GM20431 (cell line): Measurements from ENCODE around the gene KLHL24.
"Not testable (repeated sequence)": the region's sequence is repeated elsewhere in the genome, so short reads cannot be mapped to it uniquely, and the experiment has no call there.

Experiments used
- in situ Hi-C: fragments of 300-500 bp; cut with MseI, MboI; formaldehyde crosslinking; loops from one replicate; pipeline ENCODE4 v1.15.0; 2020; ENCODE audit warnings: low sequenced_read_pairs; ENCODE audit not compliant: unreplicated experiment

KLHL24 gene

DNA sequence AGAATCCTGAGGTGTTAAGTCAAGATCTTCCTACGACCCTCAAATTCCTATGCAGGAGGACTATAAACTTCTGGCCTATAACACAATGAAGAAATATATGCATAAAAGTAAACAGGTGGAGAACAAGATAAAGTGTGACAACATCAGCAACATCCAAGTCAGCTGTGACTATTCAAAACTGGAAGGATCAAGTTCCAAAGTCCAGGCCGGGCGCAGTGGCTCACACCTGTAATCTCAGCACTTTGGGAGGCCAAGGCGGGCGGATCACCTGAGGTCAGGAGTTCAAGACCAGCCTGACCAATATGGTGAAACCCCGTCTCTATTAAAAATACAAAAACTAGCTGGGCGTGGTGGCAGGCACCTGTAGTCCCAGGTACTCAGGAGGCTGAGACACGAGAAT lies 2.7 kb upstream of the KLHL24 start:
- in situ Hi-C loops, result not testable (repeated sequence)

- in situ Hi-C loops, result no loop called here
These were observed 716 bp upstream of the KLHL24 start for GRCh38 chr3:183634707-183635106.

GRCh38 chr3:183635107-183635430 lies 354 bp upstream of the KLHL24 start:
- in situ Hi-C loops, result no loop called here

GRCh38 chr3:183636221-183637105 lies 1.0 kb downstream of the KLHL24 start:
- in situ Hi-C loops, result no loop called here

DNA sequence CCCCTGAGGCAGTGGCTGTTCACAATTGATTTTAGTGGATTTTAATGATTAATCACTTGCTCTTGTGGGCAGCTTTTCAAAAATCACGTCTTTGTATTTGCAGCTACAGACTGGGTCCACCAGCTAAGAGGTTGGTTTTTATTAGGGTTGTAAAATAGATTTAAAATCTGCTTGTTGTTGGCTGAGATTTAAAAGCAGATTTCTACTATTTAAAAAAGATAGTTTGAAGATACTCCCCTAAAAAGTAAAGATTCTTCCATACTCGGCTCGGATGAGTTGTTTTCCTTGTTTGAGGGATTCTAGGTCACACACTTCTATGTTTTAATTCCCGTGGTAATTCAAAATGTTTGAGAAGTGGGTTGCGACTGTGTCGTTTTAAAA lies 1.7 kb downstream of the KLHL24 start:
- in situ Hi-C loops, result no loop called here

- in situ Hi-C loops, result not testable (repeated sequence)
These were observed 2.2 kb downstream of the KLHL24 start for GRCh38 chr3:183637633-183638032.

GRCh38 chr3:183638101-183638852 lies 2.9 kb downstream of the KLHL24 start:
- in situ Hi-C loops, result no loop called here

DNA sequence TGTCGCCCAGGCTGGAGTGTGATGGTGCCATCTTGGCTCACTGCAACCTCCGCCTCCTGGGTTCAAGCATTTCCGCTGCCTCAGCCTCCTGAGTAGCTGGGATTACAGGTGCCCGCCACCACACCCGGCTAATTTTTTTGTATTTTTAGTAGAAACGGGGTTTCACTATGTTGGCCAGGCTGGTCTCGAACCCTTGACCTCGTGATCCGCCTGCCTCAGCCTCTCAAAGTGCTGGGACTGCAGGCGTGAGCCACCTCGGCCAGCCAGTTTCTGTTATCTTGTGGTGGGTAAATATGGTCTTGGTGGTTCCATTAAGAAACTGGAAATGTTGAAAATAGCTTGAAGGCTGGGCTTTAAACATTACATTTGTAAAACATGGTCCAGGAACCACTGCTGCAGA lies 5.2 kb downstream of the KLHL24 start:
- in situ Hi-C loops, result not testable (repeated sequence)

DNA sequence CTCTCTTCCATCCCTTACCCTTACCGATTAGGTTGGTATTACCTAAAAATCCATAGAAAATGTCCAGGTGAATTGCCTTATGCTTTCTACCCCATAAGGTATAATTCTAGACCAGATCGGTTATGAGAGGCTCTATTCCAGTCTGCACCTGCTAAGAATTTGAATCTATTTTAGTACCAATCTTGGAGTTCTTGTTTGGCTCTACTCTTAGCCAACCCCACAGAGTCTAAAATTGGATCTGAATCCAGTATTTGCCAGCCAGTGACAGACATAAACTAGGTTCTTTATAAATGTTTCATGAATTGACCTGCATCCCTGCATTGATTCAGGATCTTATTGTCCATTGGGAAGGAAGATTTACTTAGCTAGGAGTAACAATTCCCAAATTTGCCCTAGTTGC lies 6.5 kb downstream of the KLHL24 start:
- in situ Hi-C loops, result no loop called here

DNA sequence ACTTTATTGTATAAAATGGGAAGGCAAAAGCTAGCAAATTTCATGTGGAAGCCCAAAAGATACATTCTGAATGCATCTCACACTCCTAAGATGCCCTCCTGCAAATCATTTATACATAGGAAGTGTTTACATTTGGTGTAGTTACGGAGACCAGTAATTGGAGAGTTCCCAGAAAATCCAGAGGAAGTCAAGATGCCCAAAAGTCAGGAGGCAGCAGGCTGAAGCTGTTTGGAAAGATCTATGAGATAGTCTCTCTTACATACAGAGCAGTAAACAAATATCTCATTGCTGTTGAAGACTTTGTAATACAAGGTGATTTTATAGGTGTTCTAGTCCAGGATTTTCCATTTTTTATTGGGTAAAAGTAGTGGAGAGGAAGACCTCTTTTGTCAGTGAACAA lies 8.8 kb downstream of the KLHL24 start:
- in situ Hi-C loops, result no loop called here

DNA sequence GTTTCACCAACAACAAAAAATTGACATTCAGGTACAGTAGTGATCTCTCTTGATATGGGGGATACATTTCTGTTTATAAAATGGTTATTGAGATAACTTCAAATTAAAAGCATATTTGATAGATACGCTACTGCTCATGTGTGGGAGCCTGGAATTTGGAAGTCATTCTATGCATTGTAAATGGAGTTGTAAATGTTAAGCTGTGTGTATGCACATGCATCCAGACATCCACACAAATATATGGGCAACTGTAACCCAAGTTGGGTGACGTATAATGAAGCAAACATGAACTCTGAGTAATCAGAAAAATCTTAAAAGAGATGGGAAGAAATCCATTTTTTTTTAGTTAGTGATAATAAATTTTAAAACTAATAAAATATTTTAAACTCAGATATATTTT lies 9.8 kb downstream of the KLHL24 start:
- in situ Hi-C loops, result no loop called here

- in situ Hi-C loops, result no loop called here
These were observed 15.1 kb downstream of the KLHL24 start for GRCh38 chr3:183650554-183650953.

DNA sequence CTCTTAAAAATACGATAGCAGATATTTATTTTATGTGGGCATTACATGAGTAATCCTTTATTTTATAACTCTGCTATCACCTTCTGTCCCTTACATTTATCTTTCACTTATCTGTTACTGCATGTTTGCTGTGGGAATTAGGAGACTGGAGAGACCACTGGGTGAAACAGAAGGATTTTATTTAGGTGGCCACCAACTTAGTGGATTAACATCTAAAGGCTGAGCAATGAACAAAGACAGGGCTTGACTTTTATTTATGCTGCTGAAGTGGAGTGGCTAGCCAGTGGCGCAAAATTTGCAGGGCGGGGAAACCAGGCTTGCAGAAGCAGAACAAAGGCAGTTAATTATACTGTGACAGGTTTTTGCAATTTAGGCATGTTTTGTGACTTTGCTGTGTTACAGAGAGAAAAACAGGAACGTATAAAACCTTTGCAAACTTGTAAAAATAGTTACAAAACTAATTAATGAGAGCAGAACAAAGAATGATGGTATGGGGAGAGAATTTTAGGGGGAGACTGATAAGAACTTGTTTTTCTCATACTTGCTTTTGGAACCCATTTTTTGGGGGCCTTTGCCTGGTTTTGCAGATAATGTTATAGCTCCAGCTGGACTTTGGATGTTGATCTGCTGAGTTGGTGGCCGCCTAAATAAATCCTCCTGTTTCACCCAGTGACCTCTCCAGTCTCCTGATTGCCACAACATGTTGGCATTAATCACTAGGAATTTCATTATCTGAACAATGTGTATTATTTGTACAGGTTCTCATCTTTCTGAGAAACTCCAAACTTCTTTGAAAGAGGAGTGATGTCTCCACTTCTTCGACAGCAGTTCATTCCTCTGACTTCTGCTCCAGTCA lies 18.0 kb downstream of the KLHL24 start:
- in situ Hi-C loops, result no loop called here

GRCh38 chr3:183654727-183655126 lies 19.3 kb downstream of the KLHL24 start:
- in situ Hi-C loops, result no loop called here

- in situ Hi-C loops, result no loop called here
These were observed 26.7 kb downstream of the KLHL24 start for GRCh38 chr3:183662099-183662498.

DNA sequence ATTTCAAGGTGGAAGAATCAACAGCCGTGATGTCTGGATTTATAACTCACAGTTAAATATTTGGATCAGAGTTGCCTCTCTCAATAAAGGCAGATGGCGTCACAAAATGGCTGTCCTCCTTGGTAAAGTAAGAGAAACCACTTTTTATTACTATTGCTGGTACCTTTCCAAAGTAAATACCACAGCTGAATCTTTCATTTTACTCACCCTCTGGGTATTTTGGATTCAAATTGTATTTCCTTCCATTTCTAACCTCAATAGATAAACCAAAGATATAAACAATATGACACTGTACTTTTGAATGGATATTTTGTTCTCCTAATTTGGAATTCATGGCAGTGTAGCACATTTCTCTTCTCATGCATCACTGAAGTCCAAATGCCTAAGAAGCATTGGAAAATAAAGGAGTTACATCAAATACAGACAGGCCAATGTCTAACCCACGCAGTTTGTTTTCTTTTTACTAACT lies 29.5 kb downstream of the KLHL24 start:
- in situ Hi-C loops, result no loop called here

DNA sequence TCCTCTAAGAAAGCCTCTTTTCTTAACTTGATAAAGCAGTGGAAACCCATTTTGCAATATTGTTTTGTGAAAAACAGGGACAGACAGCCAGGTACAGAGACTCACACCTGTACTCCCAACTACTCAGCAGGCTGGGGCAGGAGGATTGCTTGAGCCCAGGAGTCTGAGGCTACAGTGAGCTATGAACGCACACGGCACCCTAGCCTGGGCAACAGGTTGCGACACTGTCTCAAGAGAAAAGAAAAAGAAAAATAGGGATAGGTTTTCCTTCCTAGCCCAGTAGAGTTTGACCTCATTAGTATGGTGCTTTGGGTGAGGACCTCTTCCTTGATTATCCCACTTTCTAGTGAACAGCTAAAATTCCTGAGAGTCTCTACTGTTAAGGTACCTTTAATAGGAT lies 44.6 kb downstream of the KLHL24 start:
- in situ Hi-C loops, result no loop called here

DNA sequence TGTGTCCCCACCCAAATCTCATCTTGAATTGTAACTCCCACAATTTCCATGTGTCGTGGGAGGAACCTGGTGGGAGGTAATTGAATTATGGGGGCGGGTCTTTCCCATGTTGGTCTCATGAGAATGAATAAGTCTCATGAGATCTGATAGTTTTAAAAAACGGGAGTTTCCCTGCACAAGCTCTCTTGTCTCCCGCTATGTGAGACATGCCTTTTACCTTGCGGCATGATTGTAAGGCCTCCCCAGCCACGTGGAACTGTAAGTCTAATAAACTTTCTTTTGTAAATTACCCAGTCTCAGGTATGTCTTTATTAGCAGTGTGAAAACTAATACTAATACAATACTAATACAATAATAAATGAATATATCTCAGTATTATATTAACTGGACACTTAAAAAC lies 52.3 kb downstream of the KLHL24 start:
- in situ Hi-C loops, result no loop called here

DNA sequence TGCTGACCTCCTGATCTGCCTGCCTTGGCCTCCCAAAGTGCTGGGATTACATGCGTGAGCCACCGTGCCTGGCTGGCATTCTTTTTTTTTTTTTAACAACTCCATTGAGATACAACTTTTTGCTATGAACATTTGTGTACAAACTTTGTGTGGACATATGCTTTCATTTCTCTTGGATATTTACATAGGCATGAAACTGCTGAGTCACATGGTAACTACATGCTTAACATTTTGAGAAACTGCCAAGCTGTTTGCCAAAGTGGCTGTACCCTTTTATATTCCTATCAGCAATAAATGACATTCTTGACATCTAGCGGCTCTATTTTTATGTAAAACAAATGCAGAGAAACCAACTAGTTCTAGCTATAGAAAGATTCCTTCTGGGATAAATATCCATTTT lies 53.5 kb downstream of the KLHL24 start:
- in situ Hi-C loops, result no loop called here

DNA sequence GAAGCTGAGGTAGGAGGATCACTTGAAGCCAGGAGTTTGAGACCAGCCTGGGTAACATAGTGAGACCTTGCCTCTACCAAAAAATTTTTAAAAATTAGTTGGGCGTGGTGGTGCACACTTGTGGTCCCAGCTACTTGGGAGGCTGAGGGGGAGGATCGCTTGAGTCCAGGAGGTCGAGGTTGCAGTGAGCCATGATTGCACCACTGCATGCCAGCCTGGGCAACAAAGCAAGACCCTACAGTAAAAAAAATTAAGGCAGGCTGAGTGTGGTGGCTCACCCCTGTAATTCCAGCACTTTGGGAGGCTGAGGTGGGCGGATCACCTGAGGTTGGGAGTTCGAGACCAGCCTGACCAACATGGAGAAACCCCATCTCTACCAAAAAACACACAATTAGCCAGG lies 54.2 kb downstream of the KLHL24 start:
- in situ Hi-C loops, result not testable (repeated sequence)
